Measurements from ENCODE around the gene ZNF618.

- no peak for TF ChIP-seq CTCF (conservative IDR thresholded peaks at IDR 0.05; ENCODE audit: low read depth, low read length)
- TF ChIP-seq EZH2 (IDR thresholded peaks at IDR 0.05; ENCODE audit: low read length, unreplicated experiment) = no peak
Measured at GRCh38 chr9:113943112-113944009, 67.3 kb downstream of the ZNF618 start.

Data from PC-3 (cell line).